Uterus (tissue), 4 donors: ENCODE data around the gene FOXM1. TPM values are rescaled to one million over a fixed set of nuclear protein-coding genes. Genes with fewer than 3 reads are reported as not detected.

Experiments used
- DNase-seq, 2 donors: peaks; one replicate each; pipeline ENCODE4 v3.0.0-alpha.2; 2019 to 2020
- H3K27ac ChIP-seq, 2 donors: fragments of 200-600 bp; sonication (generic); 1 replicate in 1 of 2; 2 replicates in 1 of 2; pipeline ENCODE4 v1.5.1; 2016 to 2018
- H3K27me3 ChIP-seq, 2 donors: fragments of 200-600 bp; sonication (generic); one replicate each; pipeline ENCODE4 v1.5.1; 2018 to 2019; ENCODE audit warnings: control low read depth in 1 of 2
- H3K36me3 ChIP-seq, 2 donors: fragments of 200-600 bp; sonication (generic); one replicate each; pipeline ENCODE4 v1.5.1; 2019; ENCODE audit warnings: control low read depth in 1 of 2
- H3K4me1 ChIP-seq, 2 donors: fragments of 200-600 bp; sonication (generic); one replicate each; pipeline ENCODE4 v1.5.1; 2018 to 2019; ENCODE audit warnings: control low read depth in 1 of 2
- H3K4me3 ChIP-seq, 2 donors: fragments of 200-600 bp; sonication (generic); 1 replicate in 1 of 2; 2 replicates in 1 of 2; pipeline ENCODE4 v1.5.1; 2018 to 2019; ENCODE audit warnings: mild to moderate bottlenecking in 1 of 2
- H3K9me3 ChIP-seq, 2 donors: fragments of 200-600 bp; sonication (generic); one replicate each; pipeline ENCODE4 v1.5.1; 2019; ENCODE audit warnings: control low read depth in 1 of 2
- POLR2A ChIP-seq, 2 donors: fragments of 450-650 bp; IDR thresholded peaks; one replicate each; pipeline ENCODE4 v1.6.1; 2016; ENCODE audit warnings: antibody characterized with exemption in 2 of 2, mild to moderate bottlenecking in 1 of 2, moderate library complexity in 1 of 2
- intact Hi-C: fragments of 100-400 bp; cut with DNase I; formaldehyde crosslinking; loops from one replicate; pipeline ENCODE4 v1.15.1; 2023; ENCODE audit warnings: low total_unique reads
- total RNA-seq, 4 donors: library from RNA; depleted of rRNA in 3 of 4; stranded (reverse); fragments of >200 nt in 3 of 4; gene quantifications; one replicate each; pipeline versions ENCODE4 v1.1.0 to v1.2.4, GENCODE V29; 2014 to 2023
- TF ChIP-seq, protein P1 (sequence below), 4 experiments: fragments of 200-600 bp in 2 of 4; fragments of 450-650 bp in 2 of 4; sonication (generic) in 2 of 4; IDR thresholded peaks; one replicate each; pipeline ENCODE4 v1.5.1; 2016 to 2019; ENCODE audit warnings: antibody characterized with exemption in 4 of 4, mild to moderate bottlenecking in 2 of 4, moderate library complexity in 1 of 4
- donor health status: DM: yes; HTN: yes; CAD: no.

FOXM1 gene
- total RNA-seq, 4 donors from 2014 or later, result 9.6 TPM; not detected in 3

DNA sequence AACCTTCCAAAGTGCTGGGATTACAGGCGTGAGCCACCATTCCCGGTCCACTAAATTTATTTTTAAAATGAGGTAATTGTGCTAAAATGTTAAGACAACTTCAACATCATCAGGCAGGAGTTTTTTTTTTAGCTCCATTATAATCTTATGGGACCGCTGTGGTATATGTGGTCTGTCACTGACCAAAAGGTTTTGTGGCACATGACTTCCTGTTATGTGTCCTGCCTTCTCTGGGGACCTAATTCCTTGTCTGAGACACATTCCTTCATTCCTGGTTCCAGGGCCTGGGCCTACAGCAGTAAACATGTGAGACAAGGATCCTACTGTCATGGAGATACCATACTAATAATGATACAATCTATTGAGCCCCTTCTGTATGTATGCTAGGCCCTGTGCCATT is 25.0 kb downstream of the FOXM1 start:
- Histone ChIP-seq H3K9me3 (no peaks in the 10 kb centered on the region), H3K36me3 (no peaks in the 10 kb centered on the region), H3K4me3 (no peak overlapping the region), H3K4me1 (no peaks in the 10 kb centered on the region), H3K27ac (no peak overlapping the region), H3K27me3 (no peaks in the 10 kb centered on the region)
- TF ChIP-seq, protein P1, sequence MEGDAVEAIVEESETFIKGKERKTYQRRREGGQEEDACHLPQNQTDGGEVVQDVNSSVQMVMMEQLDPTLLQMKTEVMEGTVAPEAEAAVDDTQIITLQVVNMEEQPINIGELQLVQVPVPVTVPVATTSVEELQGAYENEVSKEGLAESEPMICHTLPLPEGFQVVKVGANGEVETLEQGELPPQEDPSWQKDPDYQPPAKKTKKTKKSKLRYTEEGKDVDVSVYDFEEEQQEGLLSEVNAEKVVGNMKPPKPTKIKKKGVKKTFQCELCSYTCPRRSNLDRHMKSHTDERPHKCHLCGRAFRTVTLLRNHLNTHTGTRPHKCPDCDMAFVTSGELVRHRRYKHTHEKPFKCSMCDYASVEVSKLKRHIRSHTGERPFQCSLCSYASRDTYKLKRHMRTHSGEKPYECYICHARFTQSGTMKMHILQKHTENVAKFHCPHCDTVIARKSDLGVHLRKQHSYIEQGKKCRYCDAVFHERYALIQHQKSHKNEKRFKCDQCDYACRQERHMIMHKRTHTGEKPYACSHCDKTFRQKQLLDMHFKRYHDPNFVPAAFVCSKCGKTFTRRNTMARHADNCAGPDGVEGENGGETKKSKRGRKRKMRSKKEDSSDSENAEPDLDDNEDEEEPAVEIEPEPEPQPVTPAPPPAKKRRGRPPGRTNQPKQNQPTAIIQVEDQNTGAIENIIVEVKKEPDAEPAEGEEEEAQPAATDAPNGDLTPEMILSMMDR (IDR thresholded peaks at IDR 0.05), result no peak
- TF ChIP-seq POLR2A (IDR thresholded peaks at IDR 0.05), result no peak
- DNase-seq, result no peak
- intact Hi-C loops, result no loop called here

DNA sequence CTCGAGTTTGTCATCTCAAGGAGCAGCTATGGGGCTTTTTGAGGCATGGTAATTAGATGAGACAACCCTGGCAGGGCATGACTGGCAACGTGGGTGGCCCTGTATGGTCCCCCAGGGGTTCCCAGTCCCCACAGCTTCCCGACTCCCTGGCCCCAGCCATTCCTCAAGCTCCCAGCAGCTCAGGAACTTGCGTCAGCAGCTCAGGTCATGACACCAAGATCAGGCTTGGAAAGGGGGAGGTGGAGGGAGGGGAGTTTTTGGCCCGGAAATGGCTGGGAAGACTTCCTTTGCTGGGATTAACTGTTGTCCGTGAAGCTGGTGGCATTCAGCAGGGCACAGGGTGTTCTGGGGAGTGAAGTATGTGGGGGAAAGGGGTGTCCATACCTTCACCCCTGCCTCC is 31.7 kb downstream of the FOXM1 start:
- TF ChIP-seq, protein P1 (IDR thresholded peaks at IDR 0.05), result no peak
- Histone ChIP-seq H3K4me3 (no peak overlapping the region), H3K9me3 (no peaks in the 10 kb centered on the region), H3K4me1 (no peaks in the 10 kb centered on the region), H3K36me3 (no peaks in the 10 kb centered on the region), H3K27ac (peak overlapping the region in 1 of 2 donors; percentile 25), H3K27me3 (no peaks in the 10 kb centered on the region)
- peak; percentile 36 to 43 for DNase-seq
- intact Hi-C loops, result no loop called here

DNA sequence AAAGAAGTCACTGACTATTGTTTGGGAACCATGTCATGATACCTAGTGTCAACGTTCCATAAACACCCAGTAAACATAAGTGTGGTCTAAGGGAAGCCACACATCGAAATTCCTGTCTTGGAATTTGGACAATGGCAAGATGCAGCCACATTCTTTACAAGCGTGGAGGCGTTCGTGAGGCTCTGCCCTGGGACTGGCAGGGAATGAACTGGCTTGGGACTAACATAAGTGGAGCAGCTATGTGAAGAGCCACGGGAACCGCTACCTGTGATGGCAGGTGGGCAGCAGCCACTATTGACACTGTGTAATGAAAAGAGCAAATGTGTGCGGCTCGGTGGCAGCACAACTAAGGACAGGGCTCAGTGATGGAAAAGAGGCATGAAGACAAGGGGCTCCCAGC is 32.2 kb downstream of the FOXM1 start:
- peak overlapping the region in 1 of 2 donors; percentile 25 for H3K27ac ChIP-seq
- no peak for TF ChIP-seq POLR2A (IDR thresholded peaks at IDR 0.05)
- TF ChIP-seq, protein P1 (IDR thresholded peaks at IDR 0.05), result no peak
- DNase-seq, result no peak
- no peaks in the 10 kb centered on the region for H3K9me3 ChIP-seq
- no peak overlapping the region for H3K4me3 ChIP-seq
- H3K27me3 ChIP-seq, result no peaks in the 10 kb centered on the region
- intact Hi-C loops, result no loop called here
- H3K4me1 ChIP-seq, result no peaks in the 10 kb centered on the region
- H3K36me3 ChIP-seq, result no peaks in the 10 kb centered on the region

DNA sequence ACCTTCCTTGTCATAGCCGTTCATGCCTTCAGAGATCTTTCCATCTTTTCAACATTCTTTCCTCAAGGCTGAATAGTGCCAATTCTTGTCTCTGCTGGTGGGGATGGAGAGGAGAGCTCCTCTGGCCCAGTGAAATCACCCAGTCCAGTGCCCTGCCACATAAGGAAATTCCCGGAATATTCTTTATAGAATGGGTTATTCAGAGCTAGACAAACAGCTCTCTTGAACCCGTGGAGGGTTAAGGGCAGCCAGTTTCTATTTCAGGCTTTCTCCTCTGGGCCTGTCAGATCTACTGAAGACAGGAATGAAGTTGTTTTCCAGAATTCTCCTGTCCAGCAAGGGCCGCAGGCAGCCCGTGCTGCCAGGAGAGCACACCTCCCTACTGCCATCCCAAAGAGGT is 34.0 kb downstream of the FOXM1 start:
- DNase-seq, result no peak
- Histone ChIP-seq H3K4me1 (no peaks in the 10 kb centered on the region), H3K27me3 (no peaks in the 10 kb centered on the region), H3K36me3 (no peaks in the 10 kb centered on the region), H3K4me3 (no peak overlapping the region), H3K9me3 (no peaks in the 10 kb centered on the region), H3K27ac (no peak overlapping the region)
- TF ChIP-seq POLR2A (IDR thresholded peaks at IDR 0.05), result no peak
- TF ChIP-seq, protein P1 (IDR thresholded peaks at IDR 0.05), result no peak
- intact Hi-C loops, result no loop called here

GRCh38 chr12:2841056-2841650 is 35.8 kb downstream of the FOXM1 start:
- TF ChIP-seq POLR2A (IDR thresholded peaks at IDR 0.05), result no peak
- TF ChIP-seq, protein P1 (IDR thresholded peaks at IDR 0.05), result no peak
- Histone ChIP-seq H3K36me3 (no peaks in the 10 kb centered on the region), H3K27me3 (no peaks in the 10 kb centered on the region), H3K4me1 (no peaks in the 10 kb centered on the region), H3K4me3 (no peak overlapping the region), H3K9me3 (no peaks in the 10 kb centered on the region), H3K27ac (no peak overlapping the region)
- DNase-seq, result no peak
- intact Hi-C loops, result no loop called here
